ENCODE data around the gene PIK3CB. TPM values are rescaled to one million over a fixed set of nuclear protein-coding genes. Genes with fewer than 3 reads are reported as not detected.

Gene PIK3CB
- total and polyA plus RNA-seq, 11 donors, result 6.9 to 38.1 (median 29.4) TPM

DNA sequence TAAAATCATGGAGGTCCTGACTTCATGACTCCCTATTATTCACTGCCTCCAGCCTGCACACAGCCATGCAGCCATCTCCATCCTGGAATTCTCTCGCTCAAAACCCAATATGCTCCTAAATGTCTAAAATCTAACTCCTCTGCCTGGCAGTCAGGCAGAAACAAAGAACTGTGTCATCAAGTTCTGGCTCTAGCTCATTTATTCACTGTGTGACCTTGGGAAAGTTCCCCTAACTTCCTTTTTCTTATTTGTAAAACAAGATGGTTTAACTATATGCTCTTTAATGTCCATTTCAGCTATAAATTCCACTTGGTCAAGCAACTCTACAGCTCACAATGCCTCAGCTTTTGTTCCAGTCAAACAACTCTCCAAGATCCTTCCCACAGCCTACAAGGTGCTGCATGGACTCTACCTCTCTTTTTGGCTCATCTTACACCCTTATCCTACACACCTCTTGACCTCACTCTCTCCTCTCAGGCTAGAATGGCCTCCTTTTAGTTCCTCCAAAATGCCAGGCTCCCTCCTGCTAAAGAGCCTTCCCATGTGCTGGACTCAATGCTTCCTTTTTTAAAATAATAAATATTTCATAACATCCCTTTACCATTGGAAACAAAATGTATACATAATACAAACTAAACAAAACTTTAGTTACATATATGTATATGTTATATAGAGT lies 16.4 kb downstream of the PIK3CB start:
- peak overlapping the region in 1 of 12 donors; percentile 77 for H3K27ac ChIP-seq
- intact Hi-C loops (cut with DNase I), result no loop called here
- no peak for DNase-seq
- H3K27me3 ChIP-seq, result no peaks in the 10 kb centered on the region
- H3K9me3 ChIP-seq, result no peaks in the 10 kb centered on the region
- peaks cover 0 to 29% (median 9%) of the 10 kb centered on the region in 12 donors for H3K4me1 ChIP-seq
- H3K4me3 ChIP-seq, result no peak overlapping the region
- ATAC-seq, result no peak
- no peak for TF ChIP-seq POLR2A (IDR thresholded peaks at IDR 0.05)
- TF ChIP-seq, protein P1, sequence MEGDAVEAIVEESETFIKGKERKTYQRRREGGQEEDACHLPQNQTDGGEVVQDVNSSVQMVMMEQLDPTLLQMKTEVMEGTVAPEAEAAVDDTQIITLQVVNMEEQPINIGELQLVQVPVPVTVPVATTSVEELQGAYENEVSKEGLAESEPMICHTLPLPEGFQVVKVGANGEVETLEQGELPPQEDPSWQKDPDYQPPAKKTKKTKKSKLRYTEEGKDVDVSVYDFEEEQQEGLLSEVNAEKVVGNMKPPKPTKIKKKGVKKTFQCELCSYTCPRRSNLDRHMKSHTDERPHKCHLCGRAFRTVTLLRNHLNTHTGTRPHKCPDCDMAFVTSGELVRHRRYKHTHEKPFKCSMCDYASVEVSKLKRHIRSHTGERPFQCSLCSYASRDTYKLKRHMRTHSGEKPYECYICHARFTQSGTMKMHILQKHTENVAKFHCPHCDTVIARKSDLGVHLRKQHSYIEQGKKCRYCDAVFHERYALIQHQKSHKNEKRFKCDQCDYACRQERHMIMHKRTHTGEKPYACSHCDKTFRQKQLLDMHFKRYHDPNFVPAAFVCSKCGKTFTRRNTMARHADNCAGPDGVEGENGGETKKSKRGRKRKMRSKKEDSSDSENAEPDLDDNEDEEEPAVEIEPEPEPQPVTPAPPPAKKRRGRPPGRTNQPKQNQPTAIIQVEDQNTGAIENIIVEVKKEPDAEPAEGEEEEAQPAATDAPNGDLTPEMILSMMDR (IDR thresholded peaks at IDR 0.05), result no peak
- peaks cover 0 to 3% (median 0%) of the 10 kb centered on the region in 9 donors for H3K36me3 ChIP-seq
- WGBS, 4 donors, result 63 to 77% (median 69%) methylated on average over 1 of the region's 1 CpG

DNA sequence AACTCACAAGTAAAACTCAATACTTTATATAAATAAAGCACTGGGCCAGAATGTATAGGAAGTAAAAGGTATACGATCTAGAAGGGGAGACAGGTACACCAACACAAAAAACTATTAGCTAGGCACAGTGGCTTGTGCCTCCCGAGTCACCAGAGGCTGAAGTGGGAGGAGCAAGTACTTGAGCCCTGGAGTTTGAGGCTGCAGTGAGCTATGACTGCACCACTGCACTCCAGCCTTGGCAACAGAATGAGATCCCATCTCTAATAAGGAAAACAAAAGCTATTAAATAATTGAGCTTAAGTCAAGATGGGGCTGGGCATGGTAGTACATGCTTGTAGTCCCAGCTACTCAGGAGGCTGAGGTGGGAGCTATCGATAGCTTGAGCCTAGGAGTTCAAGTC lies 17.0 kb downstream of the PIK3CB start:
- peaks cover 0 to 29% (median 9%) of the 10 kb centered on the region in 12 donors for H3K4me1 ChIP-seq
- no peaks in the 10 kb centered on the region for H3K27me3 ChIP-seq
- H3K4me3 ChIP-seq, result no peak overlapping the region
- 83 to 90% (median 89%) methylated on average over 3 of the region's 3 CpGs for WGBS, 4 donors
- ATAC-seq (peak in 1 of 4 donors; percentile 22), DNase-seq (no peak)
- no peak for TF ChIP-seq POLR2A (IDR thresholded peaks at IDR 0.05)
- TF ChIP-seq, protein P1 (IDR thresholded peaks at IDR 0.05), result no peak
- peak overlapping the region in 1 of 12 donors; percentile 77 for H3K27ac ChIP-seq
- peaks cover 0 to 3% (median 0%) of the 10 kb centered on the region in 9 donors for H3K36me3 ChIP-seq
- no peaks in the 10 kb centered on the region for H3K9me3 ChIP-seq
- intact Hi-C loops (cut with DNase I), result no loop called here

DNA sequence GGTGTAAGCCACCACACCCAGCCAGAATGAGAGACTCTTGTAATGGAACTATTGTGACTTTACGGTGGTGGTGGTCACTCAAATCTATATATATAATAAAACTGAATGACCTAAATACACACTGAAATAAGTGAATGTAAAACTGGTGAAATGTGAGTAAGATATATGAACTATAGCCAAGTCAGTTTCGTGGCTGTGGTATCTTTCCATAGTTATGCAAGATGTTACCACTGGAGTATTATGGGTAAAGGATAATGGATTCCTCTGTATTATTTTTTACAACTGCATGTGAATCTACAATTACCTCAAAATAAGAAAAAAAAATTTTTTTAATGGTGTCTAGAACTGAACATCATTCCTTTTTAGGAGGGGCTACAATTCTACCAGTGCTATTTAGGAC lies 21.9 kb downstream of the PIK3CB start:
- no peak for ATAC-seq
- H3K27me3 ChIP-seq, result no peaks in the 10 kb centered on the region
- peaks cover 0 to 25% (median 2%) of the 10 kb centered on the region in 12 donors for H3K4me1 ChIP-seq
- no peak for DNase-seq
- no peak overlapping the region for H3K4me3 ChIP-seq
- H3K27ac ChIP-seq, result no peak overlapping the region
- no peaks in the 10 kb centered on the region for H3K9me3 ChIP-seq
- intact Hi-C loops (cut with DNase I), result no loop called here
- no peaks in the 10 kb centered on the region for H3K36me3 ChIP-seq
- TF ChIP-seq, protein P1 (IDR thresholded peaks at IDR 0.05), result no peak
- no peak for TF ChIP-seq POLR2A (IDR thresholded peaks at IDR 0.05)
- 92 to 95% (median 93%) methylated on average over 2 of the region's 2 CpGs for WGBS, 4 donors

DNA sequence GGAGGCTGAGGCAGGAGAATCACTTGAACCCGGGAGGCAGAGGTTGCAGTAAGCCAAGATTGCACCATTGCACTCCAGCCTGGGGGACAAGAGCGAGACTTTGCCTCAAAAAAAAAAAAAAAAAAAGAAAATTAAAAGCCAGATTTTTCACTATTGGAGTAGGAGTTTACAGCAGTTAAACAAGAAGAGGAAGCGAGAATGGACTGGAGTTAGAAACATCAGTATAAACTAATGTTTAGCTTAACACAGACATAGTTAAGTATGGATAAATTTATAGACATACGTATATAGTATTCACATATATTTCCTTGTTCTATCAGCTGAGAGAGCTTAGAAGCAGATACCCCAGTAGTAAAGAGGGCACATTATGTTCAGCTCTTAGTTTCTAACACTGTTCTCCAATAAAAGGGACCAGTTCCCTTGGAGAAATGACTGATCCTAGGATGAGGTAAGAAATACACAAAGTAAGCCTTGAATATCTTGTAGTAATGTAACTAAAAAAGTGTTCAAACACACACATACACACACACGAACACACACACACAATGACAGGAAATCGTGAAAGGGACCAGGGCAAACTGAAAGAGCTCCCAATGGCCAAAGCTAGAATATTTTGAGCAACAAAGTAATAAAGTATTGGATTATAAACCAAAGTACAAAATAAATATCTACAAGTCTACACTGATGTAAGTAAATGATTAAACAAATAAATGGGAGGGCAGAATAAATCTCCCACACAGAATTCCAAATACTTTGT lies 25.1 kb downstream of the PIK3CB start:
- ATAC-seq (no peak), DNase-seq (no peak)
- H3K9me3 ChIP-seq, result no peaks in the 10 kb centered on the region
- peaks cover 0 to 22% (median 0%) of the 10 kb centered on the region in 12 donors for H3K4me1 ChIP-seq
- TF ChIP-seq, protein P1 (IDR thresholded peaks at IDR 0.05), result no peak
- TF ChIP-seq POLR2A (IDR thresholded peaks at IDR 0.05), result no peak
- H3K36me3 ChIP-seq, result no peaks in the 10 kb centered on the region
- no peak overlapping the region for H3K4me3 ChIP-seq
- intact Hi-C loops (cut with DNase I), result no loop called here
- no peaks in the 10 kb centered on the region for H3K27me3 ChIP-seq
- WGBS, 4 donors, result 78 to 84% (median 82%) methylated on average over 6 of the region's 6 CpGs
- H3K27ac ChIP-seq, result no peak overlapping the region

Data from heart left ventricle (tissue), 16 donors.